MM.1S (cell line): ENCODE results near the gene FAM170B.

ENCODE experiments used
- DNase-seq: peaks from one replicate; pipeline ENCODE4 v3.0.0-alpha.2; 2015
- H2AFZ ChIP-seq: fragments of 300-600 bp; sonication (generic); 2 replicates; pipeline ENCODE4 v1.6.0; 2016; ENCODE audit warnings: antibody characterized with exemption, low read length
- H3F3A ChIP-seq: fragments of 300-600 bp; sonication (generic); 2 replicates; pipeline ENCODE4 v1.6.1; 2016; ENCODE audit warnings: mild to moderate bottlenecking, antibody characterized with exemption, low read length, moderate library complexity, mixed read lengths; ENCODE audit not compliant: insufficient read depth
- H3K27ac ChIP-seq: fragments of 300-600 bp; sonication (generic); 2 replicates; pipeline ENCODE4 v1.5.1; 2016; ENCODE audit warnings: mild to moderate bottlenecking, low read length
- H3K27me3 ChIP-seq: fragments of 300-600 bp; sonication (generic); replicated peaks from 2 replicates; pipeline ENCODE4 v1.6.0; 2016; ENCODE audit warnings: low read length; ENCODE audit not compliant: insufficient read depth
- H3K36me3 ChIP-seq: fragments of 300-600 bp; sonication (generic); replicated peaks from 2 replicates; pipeline ENCODE4 v1.6.1; 2016; ENCODE audit warnings: mild to moderate bottlenecking, low read length, mixed read lengths; ENCODE audit not compliant: insufficient read depth
- H3K4me1 ChIP-seq: fragments of 300-600 bp; sonication (generic); 2 replicates; pipeline ENCODE4 v1.6.1; 2016; ENCODE audit warnings: low read length, mixed read lengths
- H3K4me2 ChIP-seq: fragments of 300-600 bp; sonication (generic); 2 replicates; pipeline ENCODE4 v1.6.0; 2016; ENCODE audit warnings: low read depth, low read length
- H3K4me3 ChIP-seq: fragments of 300-600 bp; sonication (generic); 2 replicates; pipeline ENCODE4 v1.5.1; 2016; ENCODE audit warnings: low read length, mixed read lengths
- H3K79me2 ChIP-seq: fragments of 300-600 bp; sonication (generic); 2 replicates; pipeline ENCODE4 v1.6.1; 2016; ENCODE audit warnings: mixed run types, low read length, mixed read lengths
- H3K9ac ChIP-seq: fragments of 300-600 bp; sonication (generic); 2 replicates; pipeline ENCODE4 v1.6.1; 2016; ENCODE audit warnings: low read length, mixed read lengths
- H3K9me2 ChIP-seq: fragments of 300-600 bp; sonication (generic); replicated peaks from 2 replicates; pipeline ENCODE4 v1.6.1; 2016; ENCODE audit warnings: mild to moderate bottlenecking, low read length, mixed read lengths; ENCODE audit not compliant: insufficient read depth
- H3K9me3 ChIP-seq: fragments of 300-600 bp; sonication (generic); replicated peaks from 2 replicates; pipeline ENCODE4 v1.6.1; 2016; ENCODE audit warnings: mild to moderate bottlenecking, low read length, mixed read lengths; ENCODE audit not compliant: insufficient read depth
- H4K20me1 ChIP-seq: fragments of 300-600 bp; sonication (generic); 2 replicates; pipeline ENCODE4 v1.6.1; 2016; ENCODE audit warnings: mild to moderate bottlenecking, low read length, moderate library complexity, mixed read lengths; ENCODE audit not compliant: insufficient read depth
- EZH2 ChIP-seq: fragments of 300-600 bp; sonication (generic); optimal IDR thresholded peaks from 2 replicates; pipeline ENCODE3; 2017; ENCODE audit warnings: low read depth, mild to moderate bottlenecking, antibody characterized with exemption, low read length, mixed read lengths
- EZH2phosphoT487 ChIP-seq: fragments of 300-600 bp; sonication (generic); IDR thresholded peaks from 2 replicates; pipeline ENCODE4 v1.6.1; 2018; ENCODE audit warnings: antibody characterized with exemption, low read length
- TF ChIP-seq, protein P1 (sequence below): fragments of 300-600 bp; sonication (generic); IDR thresholded peaks from 2 replicates; pipeline ENCODE4 v1.5.1; 2016; ENCODE audit warnings: antibody characterized with exemption, low read length, mixed read lengths

FAM170B gene

DNA sequence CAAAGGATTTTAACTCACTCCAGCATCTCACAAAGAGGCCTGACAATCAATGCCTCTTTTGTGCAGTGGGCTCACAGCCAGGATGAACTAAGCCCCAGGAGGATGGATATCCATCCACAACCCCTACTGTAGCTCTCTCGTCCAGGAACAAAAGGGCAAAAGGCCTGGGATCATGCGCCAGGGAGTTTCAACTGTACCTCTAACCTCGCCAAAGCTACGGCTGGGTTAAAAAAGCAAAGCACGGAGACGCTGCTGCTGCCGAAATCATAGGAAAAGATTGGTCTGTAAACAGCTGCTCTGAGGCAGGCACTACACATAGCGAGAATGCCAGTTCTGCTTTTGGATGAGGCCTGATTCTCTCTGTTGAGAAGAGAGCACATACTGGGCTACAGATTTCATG, 50.6 kb downstream of the FAM170B start:
- H3K27me3 ChIP-seq: no peaks in the 10 kb centered on the region
- H4K20me1 ChIP-seq: no peaks in the 10 kb centered on the region
- no peaks in the 10 kb centered on the region for H3K9me3 ChIP-seq
- H3K79me2 ChIP-seq: no peaks in the 10 kb centered on the region
- no peaks in the 10 kb centered on the region for H3K9me2 ChIP-seq
- H3K36me3 ChIP-seq: no peaks in the 10 kb centered on the region
- no peak overlapping the region for H3K27ac ChIP-seq
- no peak for DNase-seq
- no peak overlapping the region for H3K9ac ChIP-seq
- no peak overlapping the region for H3K4me2 ChIP-seq
- peaks cover 23% of the 10 kb centered on the region for H3F3A ChIP-seq
- peaks cover 32% of the 10 kb centered on the region for H3K4me1 ChIP-seq
- H3K4me3 ChIP-seq: no peak overlapping the region
- H2AFZ ChIP-seq: no peak overlapping the region
- TF ChIP-seq EZH2: no peak
- no peak for TF ChIP-seq EZH2phosphoT487
- TF ChIP-seq, protein P1, sequence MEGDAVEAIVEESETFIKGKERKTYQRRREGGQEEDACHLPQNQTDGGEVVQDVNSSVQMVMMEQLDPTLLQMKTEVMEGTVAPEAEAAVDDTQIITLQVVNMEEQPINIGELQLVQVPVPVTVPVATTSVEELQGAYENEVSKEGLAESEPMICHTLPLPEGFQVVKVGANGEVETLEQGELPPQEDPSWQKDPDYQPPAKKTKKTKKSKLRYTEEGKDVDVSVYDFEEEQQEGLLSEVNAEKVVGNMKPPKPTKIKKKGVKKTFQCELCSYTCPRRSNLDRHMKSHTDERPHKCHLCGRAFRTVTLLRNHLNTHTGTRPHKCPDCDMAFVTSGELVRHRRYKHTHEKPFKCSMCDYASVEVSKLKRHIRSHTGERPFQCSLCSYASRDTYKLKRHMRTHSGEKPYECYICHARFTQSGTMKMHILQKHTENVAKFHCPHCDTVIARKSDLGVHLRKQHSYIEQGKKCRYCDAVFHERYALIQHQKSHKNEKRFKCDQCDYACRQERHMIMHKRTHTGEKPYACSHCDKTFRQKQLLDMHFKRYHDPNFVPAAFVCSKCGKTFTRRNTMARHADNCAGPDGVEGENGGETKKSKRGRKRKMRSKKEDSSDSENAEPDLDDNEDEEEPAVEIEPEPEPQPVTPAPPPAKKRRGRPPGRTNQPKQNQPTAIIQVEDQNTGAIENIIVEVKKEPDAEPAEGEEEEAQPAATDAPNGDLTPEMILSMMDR: no peak

GRCh38 chr10:49082766-49083165, 51.1 kb downstream of the FAM170B start:
- Histone ChIP-seq H3K9me3 (no peaks in the 10 kb centered on the region), H3F3A (peaks cover 23% of the 10 kb centered on the region), H2AFZ (no peak overlapping the region), H3K27me3 (no peaks in the 10 kb centered on the region), H3K4me3 (no peak overlapping the region), H3K27ac (no peak overlapping the region), H3K9me2 (no peaks in the 10 kb centered on the region), H3K36me3 (no peaks in the 10 kb centered on the region), H4K20me1 (no peaks in the 10 kb centered on the region), H3K4me1 (peaks cover 36% of the 10 kb centered on the region), H3K79me2 (no peaks in the 10 kb centered on the region), H3K4me2 (no peak overlapping the region), H3K9ac (no peak overlapping the region)
- no peak for DNase-seq
- no peak for TF ChIP-seq EZH2phosphoT487

DNA sequence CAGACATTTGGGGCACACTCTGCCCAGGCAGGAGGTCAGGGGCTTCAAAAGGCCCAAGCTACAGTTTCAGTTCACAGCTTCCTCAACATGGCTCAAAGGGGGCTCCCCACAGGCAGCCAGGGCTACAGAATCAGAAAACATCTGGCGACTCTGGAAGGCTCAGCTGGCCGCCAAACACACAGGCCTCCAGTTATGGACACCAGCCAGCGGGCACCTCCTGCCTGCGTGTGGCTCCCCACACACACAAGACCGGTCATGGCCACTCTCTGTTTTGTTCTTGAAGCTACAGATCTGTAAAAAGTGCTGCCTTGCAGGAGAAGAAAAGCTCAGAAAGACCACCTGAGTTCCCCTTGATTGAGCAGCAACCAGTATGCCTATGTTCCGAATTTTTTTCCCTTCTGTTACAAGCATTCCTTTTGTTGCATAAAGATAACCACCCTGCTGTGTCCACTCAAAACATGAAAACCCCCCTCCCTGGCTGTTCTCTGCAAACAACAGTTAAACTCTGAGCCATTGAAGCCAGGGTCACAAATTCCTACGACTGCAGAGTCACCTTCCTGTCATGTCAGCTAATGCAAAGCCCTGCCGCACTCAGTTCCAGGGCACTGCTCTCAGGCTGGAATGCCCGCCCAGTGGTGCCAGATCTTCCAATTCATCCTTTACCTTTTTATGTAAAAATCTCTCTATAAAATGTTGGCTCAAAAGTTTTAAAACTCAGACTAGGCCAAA, 52.1 kb downstream of the FAM170B start:
- H3K4me2 ChIP-seq: no peak overlapping the region
- H3K79me2 ChIP-seq: no peaks in the 10 kb centered on the region
- H3K9ac ChIP-seq: no peak overlapping the region
- no peaks in the 10 kb centered on the region for H3K9me2 ChIP-seq
- no peaks in the 10 kb centered on the region for H3K9me3 ChIP-seq
- peaks cover 29% of the 10 kb centered on the region for H3F3A ChIP-seq
- no peak overlapping the region for H3K27ac ChIP-seq
- no peak overlapping the region for H2AFZ ChIP-seq
- no peaks in the 10 kb centered on the region for H3K27me3 ChIP-seq
- no peaks in the 10 kb centered on the region for H4K20me1 ChIP-seq
- H3K4me1 ChIP-seq: peaks cover 47% of the 10 kb centered on the region
- TF ChIP-seq EZH2 (no peak), EZH2phosphoT487 (no peak)
- TF ChIP-seq, protein P1: no peak
- no peak for DNase-seq
- no peak overlapping the region for H3K4me3 ChIP-seq
- H3K36me3 ChIP-seq: no peaks in the 10 kb centered on the region
